Measurements from ENCODE around the gene NELFE.

DNA sequence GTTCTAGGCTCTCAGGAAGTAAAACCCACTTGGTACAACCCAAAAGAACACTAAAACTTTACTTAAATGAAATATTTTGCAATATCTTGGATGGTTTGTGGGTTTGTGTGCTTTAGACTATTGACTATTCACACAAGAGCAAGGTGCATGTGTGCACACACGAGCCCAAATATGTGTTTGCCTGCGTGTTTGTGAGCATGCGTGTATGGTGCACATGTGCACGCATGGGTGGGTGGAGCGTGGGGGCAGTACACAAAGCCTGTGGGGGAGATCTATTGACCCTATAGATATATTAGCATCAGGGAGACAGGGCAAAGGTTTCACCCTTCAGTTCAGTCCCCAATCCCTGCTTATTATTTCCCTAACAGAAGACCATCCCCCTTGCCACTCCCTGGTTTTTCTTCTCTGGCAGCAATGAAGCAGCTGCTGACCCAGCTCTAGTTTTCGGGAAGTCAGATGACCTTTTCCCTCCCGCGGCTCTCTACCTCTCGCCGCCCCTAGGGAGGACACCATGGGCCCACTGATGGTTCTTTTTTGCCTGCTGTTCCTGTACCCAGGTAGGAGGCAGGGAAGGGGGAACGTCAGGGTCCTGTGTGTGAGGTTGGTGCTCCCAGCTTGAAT, 31.4 kb downstream of the NELFE start, which contains the start of gene C2:
- no peak for TF ChIP-seq POLR2AphosphoS5 (IDR thresholded peaks at IDR 0.05)
- no peak for TF ChIP-seq POLR2A (IDR thresholded peaks at IDR 0.05)
